Left lobe of liver (tissue), 2 donors: ENCODE results near the gene PTPRG. TPM values are rescaled to one million over a fixed set of nuclear protein-coding genes. Genes with fewer than 3 reads are reported as not detected.
"Not testable (repeated sequence)": the region's sequence is repeated elsewhere in the genome, so short reads cannot be mapped to it uniquely, and the experiment has no call there.

Experiments used
- ATAC-seq: fragments of 200-7000 bp; cut with Tn5 transposase; one replicate; pipeline ENCODE4 v1.9.1; 2020; ENCODE audit warnings: mild to moderate bottlenecking, moderate library complexity
- DNase-seq: peaks from one replicate; pipeline ENCODE4 v3.0.0-alpha.2; 2020; ENCODE audit warnings: low spot score
- total RNA-seq: library from RNA; stranded (reverse); gene quantifications from one replicate; pipeline ENCODE4 v1.2.1, GENCODE V29; 2021
- donor health status: DM: no; HTN: no; CAD: no; lungs with moderate emphysema.
- donor health status: DM: no; HTN: yes; CAD: no.

The PTPRG gene
- total RNA-seq, 1 donor from 2014 or later, result 15.6 TPM

- ATAC-seq, result no peak
These were observed 460.9 kb downstream of the PTPRG start for GRCh38 chr3:62022312-62022711.

GRCh38 chr3:62024882-62025281, 463.5 kb downstream of the PTPRG start:
- ATAC-seq (no peak), DNase-seq (no peak)

More at GRCh38 chr3:62022312-62022711, 460.9 kb downstream of the PTPRG start:
- DNase-seq, result no peak

- DNase-seq (no peak), ATAC-seq (no peak)
These were observed 464.5 kb downstream of the PTPRG start for GRCh38 chr3:62025913-62026312.

GRCh38 chr3:62027241-62027640, 465.9 kb downstream of the PTPRG start:
- ATAC-seq (no peak), DNase-seq (no peak)

GRCh38 chr3:62027796-62028195, 466.4 kb downstream of the PTPRG start:
- no peak for DNase-seq
- no peak for ATAC-seq

- DNase-seq, result no peak
- no peak for ATAC-seq
These were observed 466.9 kb downstream of the PTPRG start for GRCh38 chr3:62028236-62028635.

- ATAC-seq, result no peak
- no peak for DNase-seq
These were observed 471.4 kb downstream of the PTPRG start for GRCh38 chr3:62032738-62033137.

- no peak for DNase-seq
- ATAC-seq, result no peak
These were observed 474.2 kb downstream of the PTPRG start for GRCh38 chr3:62035402-62036057.

GRCh38 chr3:62036726-62037125, 475.4 kb downstream of the PTPRG start:
- ATAC-seq (no peak), DNase-seq (no peak)

GRCh38 chr3:62038798-62039197, 477.4 kb downstream of the PTPRG start:
- not testable (repeated sequence) for DNase-seq, ATAC-seq

- DNase-seq (no peak), ATAC-seq (no peak)
These were observed 478.2 kb downstream of the PTPRG start for GRCh38 chr3:62039586-62039985.

- DNase-seq (no peak), ATAC-seq (no peak)
These were observed 480.3 kb downstream of the PTPRG start for GRCh38 chr3:62041681-62042080.

- no peak for ATAC-seq
- DNase-seq, result no peak
These were observed 483.6 kb downstream of the PTPRG start for GRCh38 chr3:62044874-62045411.

- DNase-seq, result no peak
- no peak for ATAC-seq
These were observed 485.0 kb downstream of the PTPRG start for GRCh38 chr3:62046326-62046725.

GRCh38 chr3:62048577-62048976, 487.2 kb downstream of the PTPRG start:
- ATAC-seq (no peak), DNase-seq (no peak)

- DNase-seq, result no peak
- ATAC-seq, result no peak
These were observed 487.7 kb downstream of the PTPRG start for GRCh38 chr3:62049033-62049432.

- no peak for DNase-seq
- peak; percentile 34 for ATAC-seq
These were observed 490.1 kb downstream of the PTPRG start for GRCh38 chr3:62051506-62051905.

- DNase-seq, result no peak
- no peak for ATAC-seq
These were observed 491.0 kb downstream of the PTPRG start for GRCh38 chr3:62052331-62052730.

GRCh38 chr3:62056658-62057057, 495.3 kb downstream of the PTPRG start:
- ATAC-seq, result no peak
- no peak for DNase-seq

GRCh38 chr3:62057339-62058047, 496.1 kb downstream of the PTPRG start:
- DNase-seq (peak; percentile 78), ATAC-seq (peak; percentile 98)

- DNase-seq (no peak), ATAC-seq (no peak)
These were observed 504.8 kb downstream of the PTPRG start for GRCh38 chr3:62065985-62066693.

GRCh38 chr3:62068337-62068736, 507.0 kb downstream of the PTPRG start:
- DNase-seq, result no peak
- no peak for ATAC-seq
